SK-N-SH (cell line): ENCODE measurements around the gene PIGL. TPM values are rescaled to one million over a fixed set of nuclear protein-coding genes. Genes with fewer than 3 reads are reported as not detected.

Experiments used
- CTCF ChIA-PET: fragments of 300-600, 350-600 bp; formaldehyde crosslinking; extraction: SDS; loops from one replicate; lab custom pipeline; 2021; lab: Yijun Ruan, JAX
- POLR2A ChIA-PET: fragments of 350-600 bp; sonication (Branson Sonifier 250); formaldehyde crosslinking; extraction: SDS; loops from one replicate; lab custom pipeline; 2020; ENCODE audit warnings: antibody characterized with exemption, inconsistent platforms; lab: Yijun Ruan, JAX
- DNase-seq: peaks from one replicate; pipeline ENCODE4 v3.0.0; 2012
- H2AFZ ChIP-seq: fragments of 200-600 bp; sonication (generic); 2 replicates; pipeline ENCODE4 v1.8.1; 2016; ENCODE audit warnings: antibody characterized with exemption, mild to moderate bottlenecking, low read depth
- H3F3A ChIP-seq: fragments of 200-600 bp; sonication (generic); replicated peaks from 2 replicates; pipeline ENCODE3; 2016; ENCODE audit warnings: antibody characterized with exemption, mild to moderate bottlenecking; ENCODE audit not compliant: insufficient read depth
- H3K27ac ChIP-seq, 2 experiments: fragments of 200-500 bp in 1 of 2; fragments of 200-600 bp in 1 of 2; sonication (Bioruptor generic) in 1 of 2; sonication (generic), shearing (Covaris generic) in 1 of 2; 2 replicates each; pipeline versions ENCODE4 v1.5.1 to v1.6.1; 2014 to 2016; ENCODE audit warnings: low read depth in 2 of 2, inconsistent platforms in 1 of 2, low read length in 1 of 2, mild to moderate bottlenecking in 1 of 2, mixed read lengths in 1 of 2
- H3K27me3 ChIP-seq: fragments of 200-600 bp; sonication (generic), shearing (Covaris generic); 2 replicates; pipeline ENCODE4 v1.6.1; 2016; ENCODE audit warnings: mixed run types; ENCODE audit not compliant: insufficient read depth
- H3K36me3 ChIP-seq, 2 experiments: fragments of 200-500 bp in 1 of 2; fragments of 200-600 bp in 1 of 2; sonication (Bioruptor generic) in 1 of 2; sonication (generic) in 1 of 2; replicated peaks in 1 of 2; 2 replicates each; pipeline versions ENCODE3 to v1.5.1; 2014 to 2016; ENCODE audit warnings: low read length in 1 of 2, mild to moderate bottlenecking in 1 of 2; ENCODE audit not compliant: insufficient read depth in 2 of 2, control insufficient read depth in 1 of 2
- H3K4me1 ChIP-seq, 2 experiments: fragments of 200-500 bp in 1 of 2; fragments of 200-600 bp in 1 of 2; sonication (Bioruptor generic) in 1 of 2; sonication (generic), shearing (Covaris generic) in 1 of 2; 2 replicates each; pipeline versions ENCODE4 v1.5.1 to v1.6.1; 2014 to 2016; ENCODE audit warnings: low read depth in 1 of 2, low read length in 1 of 2, mixed run types in 1 of 2; ENCODE audit not compliant: insufficient read depth in 2 of 2, control insufficient read depth in 1 of 2
- H3K4me2 ChIP-seq: fragments of 200-600 bp; sonication (generic), shearing (Covaris generic); 2 replicates; pipeline ENCODE4 v1.6.1; 2017; ENCODE audit warnings: mixed run types
- H3K4me3 ChIP-seq, 2 experiments: fragments of 200-500 bp in 1 of 2; fragments of 200-600 bp in 1 of 2; sonication (Bioruptor generic) in 1 of 2; sonication (generic), shearing (Covaris generic) in 1 of 2; 2 replicates each; pipeline versions ENCODE4 v1.5.1 to v1.8.1; 2014 to 2016; ENCODE audit warnings: low read depth in 2 of 2, inconsistent platforms in 1 of 2, low read length in 1 of 2, mild to moderate bottlenecking in 1 of 2, mixed read lengths in 1 of 2, moderate library complexity in 1 of 2
- H3K79me2 ChIP-seq: fragments of 200-600 bp; sonication (generic); 2 replicates; pipeline ENCODE4 v1.8.1; 2017; ENCODE audit warnings: mild to moderate bottlenecking; ENCODE audit not compliant: insufficient read depth
- H3K9ac ChIP-seq: fragments of 200-600 bp; sonication (generic); 2 replicates; pipeline ENCODE4 v1.6.1; 2017; ENCODE audit warnings: mixed run types
- H3K9me2 ChIP-seq: fragments of 200-600 bp; sonication (generic); 2 replicates; pipeline ENCODE4 v1.6.1; 2017; ENCODE audit warnings: mixed run types
- H3K9me3 ChIP-seq: fragments of 200-600 bp; sonication (generic); 2 replicates; pipeline ENCODE4 v1.6.1; 2017; ENCODE audit warnings: mixed run types, mild to moderate bottlenecking, moderate library complexity
- H4K20me1 ChIP-seq: fragments of 200-600 bp; sonication (generic); 2 replicates; pipeline ENCODE4 v1.6.1; 2017; ENCODE audit warnings: mild to moderate bottlenecking, mixed run types; ENCODE audit not compliant: insufficient read depth
- ELF1 ChIP-seq: IDR thresholded peaks from 2 replicates; pipeline ENCODE4 v1.4.0; 2012
- EZH2phosphoT487 ChIP-seq: fragments of 200-600 bp; sonication (generic); IDR thresholded peaks from 2 replicates; pipeline ENCODE4 v1.6.1; 2017; ENCODE audit warnings: low read depth, mixed run types, mild to moderate bottlenecking, antibody characterized with exemption, moderate library complexity, borderline replicate concordance
- GABPA ChIP-seq: IDR thresholded peaks from 2 replicates; pipeline ENCODE4 v1.4.0; 2012; ENCODE audit warnings: low read depth, mild to moderate bottlenecking
- GATA2 ChIP-seq: sonication (generic); formaldehyde crosslinking; IDR thresholded peaks from 2 replicates; pipeline ENCODE4 v1.5.0; 2020; ENCODE audit warnings: mild to moderate bottlenecking, missing genetic modification reagents
- JUND ChIP-seq: IDR thresholded peaks from 2 replicates; pipeline ENCODE4 v1.4.0; 2012
- NRF1 ChIP-seq: IDR thresholded peaks from 2 replicates; pipeline ENCODE4 v1.6.1; 2012; ENCODE audit warnings: low read depth, mild to moderate bottlenecking, low read length
- POLR2AphosphoS5 ChIP-seq: IDR thresholded peaks from 2 replicates; pipeline ENCODE4 v1.6.1; 2012; ENCODE audit warnings: low read depth, low read length
- RAD21 ChIP-seq: IDR thresholded peaks from 2 replicates; pipeline ENCODE4 v1.6.1; 2012; ENCODE audit warnings: mild to moderate bottlenecking, low read length
- RCOR1 ChIP-seq: fragments of 150-350 bp; IDR thresholded peaks from 2 replicates; pipeline ENCODE4 v1.6.1; 2017; ENCODE audit warnings: antibody characterized with exemption, low read length
- RFX5 ChIP-seq: IDR thresholded peaks from 2 replicates; pipeline ENCODE4 v1.6.1; 2012; ENCODE audit warnings: mild to moderate bottlenecking, improper control_type of control experiment, low read length
- RXRA ChIP-seq: IDR thresholded peaks from 2 replicates; pipeline ENCODE4 v1.4.0; 2012; ENCODE audit warnings: low read depth, mild to moderate bottlenecking, borderline replicate concordance
- SIN3A ChIP-seq: IDR thresholded peaks from 2 replicates; pipeline ENCODE4 v1.6.1; 2012; ENCODE audit warnings: low read depth, mild to moderate bottlenecking, low read length, moderate library complexity, borderline replicate concordance
- SMC3 ChIP-seq: IDR thresholded peaks from 2 replicates; pipeline ENCODE4 v1.6.1; 2012; ENCODE audit warnings: low read depth, low read length, improper control_type of control experiment
- TCF12 ChIP-seq: IDR thresholded peaks from 2 replicates; pipeline ENCODE4 v1.4.0; 2012
- TEAD4 ChIP-seq: IDR thresholded peaks from 2 replicates; pipeline ENCODE4 v1.4.0; 2012; ENCODE audit warnings: mild to moderate bottlenecking, borderline replicate concordance; ENCODE audit not compliant: insufficient read depth
- WGBS: methylation state at CpG from one replicate; pipeline ENCODE4 v1.1.6; 2017; ENCODE audit warnings: low lambda C conversion rate; 5-methylcytosine and 5-hydroxymethylcytosine counted together
- polyA plus RNA-seq, 3 experiments: library from polyadenylated mRNA; depleted of rRNA; stranded (reverse); fragments of >200 nt; gene quantifications; 2 replicates each; pipeline ENCODE4 v1.2.3, GENCODE V29; 2012
- TF ChIP-seq, protein P1 (sequence below): IDR thresholded peaks from 2 replicates; pipeline ENCODE4 v1.6.1; 2012; ENCODE audit warnings: mild to moderate bottlenecking, low read depth, low read length, moderate library complexity
- TF ChIP-seq, protein P2 (sequence below): IDR thresholded peaks from 2 replicates; pipeline ENCODE4 v1.4.0; 2012; ENCODE audit warnings: low read depth, borderline replicate concordance
- TF ChIP-seq, protein P3 (sequence below): IDR thresholded peaks from 2 replicates; pipeline ENCODE4 v1.4.0; 2012; ENCODE audit warnings: low read depth
- TF ChIP-seq, protein P4 (sequence below): fragments of 150-350 bp; IDR thresholded peaks from 2 replicates; pipeline ENCODE4 v1.6.1; 2016; ENCODE audit warnings: mild to moderate bottlenecking, low read depth, low read length
- TF ChIP-seq, protein P5 (sequence below): fragments of 150-350 bp; IDR thresholded peaks from 2 replicates; pipeline ENCODE4 v1.6.1; 2017; ENCODE audit warnings: antibody characterized with exemption, low read length, low read depth, borderline replicate concordance

The PIGL gene
- polyA plus RNA-seq, 1 of the 3 experiments (the other 2 are of a cell fraction), result 34.0 TPM

- Histone ChIP-seq H3K36me3 (peaks cover 13 to 38% of the 10 kb centered on the region in 2 experiments), H3K4me1 (no peaks in the 10 kb centered on the region), H2AFZ (no peak overlapping the region), H3K9ac (no peak overlapping the region), H4K20me1 (no peaks in the 10 kb centered on the region), H3K9me3 (no peaks in the 10 kb centered on the region), H3K79me2 (no peaks in the 10 kb centered on the region), H3K27me3 (no peaks in the 10 kb centered on the region), H3K27ac (peak overlapping the region in 1 of 2 experiments; percentile 65; a peak in 2 of 4 replicates), H3K4me3 (no peak overlapping the region), H3F3A (peaks cover 38% of the 10 kb centered on the region), H3K4me2 (no peak overlapping the region), H3K9me2 (no peaks in the 10 kb centered on the region)
- TF ChIP-seq TCF12 (no peak), JUND (no peak), SMC3 (no peak), RFX5 (no peak), POLR2AphosphoS5 (no peak), TEAD4 (no peak), GATA2 (CRISPR knock-in tag) (no peak), GABPA (no peak), RCOR1 (no peak), EZH2phosphoT487 (no peak), SIN3A (no peak), ELF1 (no peak), NRF1 (no peak), RXRA (no peak), RAD21 (no peak)
- TF ChIP-seq, protein P1, sequence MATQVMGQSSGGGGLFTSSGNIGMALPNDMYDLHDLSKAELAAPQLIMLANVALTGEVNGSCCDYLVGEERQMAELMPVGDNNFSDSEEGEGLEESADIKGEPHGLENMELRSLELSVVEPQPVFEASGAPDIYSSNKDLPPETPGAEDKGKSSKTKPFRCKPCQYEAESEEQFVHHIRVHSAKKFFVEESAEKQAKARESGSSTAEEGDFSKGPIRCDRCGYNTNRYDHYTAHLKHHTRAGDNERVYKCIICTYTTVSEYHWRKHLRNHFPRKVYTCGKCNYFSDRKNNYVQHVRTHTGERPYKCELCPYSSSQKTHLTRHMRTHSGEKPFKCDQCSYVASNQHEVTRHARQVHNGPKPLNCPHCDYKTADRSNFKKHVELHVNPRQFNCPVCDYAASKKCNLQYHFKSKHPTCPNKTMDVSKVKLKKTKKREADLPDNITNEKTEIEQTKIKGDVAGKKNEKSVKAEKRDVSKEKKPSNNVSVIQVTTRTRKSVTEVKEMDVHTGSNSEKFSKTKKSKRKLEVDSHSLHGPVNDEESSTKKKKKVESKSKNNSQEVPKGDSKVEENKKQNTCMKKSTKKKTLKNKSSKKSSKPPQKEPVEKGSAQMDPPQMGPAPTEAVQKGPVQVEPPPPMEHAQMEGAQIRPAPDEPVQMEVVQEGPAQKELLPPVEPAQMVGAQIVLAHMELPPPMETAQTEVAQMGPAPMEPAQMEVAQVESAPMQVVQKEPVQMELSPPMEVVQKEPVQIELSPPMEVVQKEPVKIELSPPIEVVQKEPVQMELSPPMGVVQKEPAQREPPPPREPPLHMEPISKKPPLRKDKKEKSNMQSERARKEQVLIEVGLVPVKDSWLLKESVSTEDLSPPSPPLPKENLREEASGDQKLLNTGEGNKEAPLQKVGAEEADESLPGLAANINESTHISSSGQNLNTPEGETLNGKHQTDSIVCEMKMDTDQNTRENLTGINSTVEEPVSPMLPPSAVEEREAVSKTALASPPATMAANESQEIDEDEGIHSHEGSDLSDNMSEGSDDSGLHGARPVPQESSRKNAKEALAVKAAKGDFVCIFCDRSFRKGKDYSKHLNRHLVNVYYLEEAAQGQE, result no peak
- TF ChIP-seq, protein P2, sequence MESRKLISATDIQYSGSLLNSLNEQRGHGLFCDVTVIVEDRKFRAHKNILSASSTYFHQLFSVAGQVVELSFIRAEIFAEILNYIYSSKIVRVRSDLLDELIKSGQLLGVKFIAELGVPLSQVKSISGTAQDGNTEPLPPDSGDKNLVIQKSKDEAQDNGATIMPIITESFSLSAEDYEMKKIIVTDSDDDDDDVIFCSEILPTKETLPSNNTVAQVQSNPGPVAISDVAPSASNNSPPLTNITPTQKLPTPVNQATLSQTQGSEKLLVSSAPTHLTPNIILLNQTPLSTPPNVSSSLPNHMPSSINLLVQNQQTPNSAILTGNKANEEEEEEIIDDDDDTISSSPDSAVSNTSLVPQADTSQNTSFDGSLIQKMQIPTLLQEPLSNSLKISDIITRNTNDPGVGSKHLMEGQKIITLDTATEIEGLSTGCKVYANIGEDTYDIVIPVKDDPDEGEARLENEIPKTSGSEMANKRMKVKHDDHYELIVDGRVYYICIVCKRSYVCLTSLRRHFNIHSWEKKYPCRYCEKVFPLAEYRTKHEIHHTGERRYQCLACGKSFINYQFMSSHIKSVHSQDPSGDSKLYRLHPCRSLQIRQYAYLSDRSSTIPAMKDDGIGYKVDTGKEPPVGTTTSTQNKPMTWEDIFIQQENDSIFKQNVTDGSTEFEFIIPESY, result no peak
- TF ChIP-seq, protein P3, sequence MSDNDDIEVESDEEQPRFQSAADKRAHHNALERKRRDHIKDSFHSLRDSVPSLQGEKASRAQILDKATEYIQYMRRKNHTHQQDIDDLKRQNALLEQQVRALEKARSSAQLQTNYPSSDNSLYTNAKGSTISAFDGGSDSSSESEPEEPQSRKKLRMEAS, result no peak
- TF ChIP-seq, protein P4, sequence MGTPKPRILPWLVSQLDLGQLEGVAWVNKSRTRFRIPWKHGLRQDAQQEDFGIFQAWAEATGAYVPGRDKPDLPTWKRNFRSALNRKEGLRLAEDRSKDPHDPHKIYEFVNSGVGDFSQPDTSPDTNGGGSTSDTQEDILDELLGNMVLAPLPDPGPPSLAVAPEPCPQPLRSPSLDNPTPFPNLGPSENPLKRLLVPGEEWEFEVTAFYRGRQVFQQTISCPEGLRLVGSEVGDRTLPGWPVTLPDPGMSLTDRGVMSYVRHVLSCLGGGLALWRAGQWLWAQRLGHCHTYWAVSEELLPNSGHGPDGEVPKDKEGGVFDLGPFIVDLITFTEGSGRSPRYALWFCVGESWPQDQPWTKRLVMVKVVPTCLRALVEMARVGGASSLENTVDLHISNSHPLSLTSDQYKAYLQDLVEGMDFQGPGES, result no peak
- TF ChIP-seq, protein P5, sequence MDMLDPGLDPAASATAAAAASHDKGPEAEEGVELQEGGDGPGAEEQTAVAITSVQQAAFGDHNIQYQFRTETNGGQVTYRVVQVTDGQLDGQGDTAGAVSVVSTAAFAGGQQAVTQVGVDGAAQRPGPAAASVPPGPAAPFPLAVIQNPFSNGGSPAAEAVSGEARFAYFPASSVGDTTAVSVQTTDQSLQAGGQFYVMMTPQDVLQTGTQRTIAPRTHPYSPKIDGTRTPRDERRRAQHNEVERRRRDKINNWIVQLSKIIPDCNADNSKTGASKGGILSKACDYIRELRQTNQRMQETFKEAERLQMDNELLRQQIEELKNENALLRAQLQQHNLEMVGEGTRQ, result no peak
- no peak for DNase-seq
- POLR2A ChIA-PET, result no interaction called here
- WGBS, result 98% methylated on average over 3 of the region's 3 CpGs
- CTCF ChIA-PET, result interaction anchor here (1.2 kb wide), 1 partner anchor 20 kb away, joined by 5 read pairs; no protein-coding TSS in a partner anchor
These were observed 126.6 kb downstream of the PIGL start for GRCh38 chr17:16343569-16343968.
